ENCODE measurements around the gene DSCAML1. TPM values are rescaled to one million over a fixed set of nuclear protein-coding genes. Genes with fewer than 3 reads are reported as not detected.

Gene DSCAML1
- total and polyA plus RNA-seq, 10 of the 15 experiments (the other 5 are each of a cell fraction or from before 2014, with no cell fraction given) = 0.03 to 0.18 (median 0.06) TPM; not detected in 1

DNA sequence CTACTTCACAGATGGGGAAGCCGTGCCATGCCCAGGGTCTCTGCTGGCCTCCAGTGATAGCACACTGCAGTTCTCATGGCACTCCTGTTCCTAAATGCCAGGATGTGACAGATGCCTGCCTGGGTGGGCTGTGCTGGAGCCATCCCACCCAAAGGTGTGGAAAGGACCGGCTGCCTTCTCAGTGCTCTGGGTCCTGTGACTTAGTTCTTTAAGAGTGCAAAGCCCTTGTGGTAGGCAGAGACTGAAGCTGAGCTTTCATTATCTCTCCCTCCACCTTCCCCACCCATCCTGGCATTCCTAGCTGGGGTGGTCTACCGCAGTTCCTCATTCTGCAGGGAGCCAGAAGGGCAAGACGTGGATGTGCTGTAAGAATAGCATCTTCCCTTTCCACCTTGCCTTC lies 319.3 kb downstream of the DSCAML1 start:
- H3K9me3 ChIP-seq (replicated peaks; ENCODE audit: control insufficient read depth, insufficient read depth, low read length) = no peaks in the 10 kb centered on the region
- POLR2A ChIA-PET = no interaction called here
- no peaks in the 10 kb centered on the region for H3K36me3 ChIP-seq (ENCODE audit: control insufficient read depth in 2 of 2, insufficient read depth in 2 of 2, low read length in 1 of 2)
- WGBS (ENCODE audit: insufficient coverage, insufficient replicate concordance, low lambda C conversion rate, missing lambda C conversion rate) = 11% methylated on average over 4 of the region's 4 CpGs
- H2AFZ ChIP-seq (ENCODE audit: control insufficient read depth, low read depth, low read length) = no peak overlapping the region
- no peak overlapping the region for H3K9ac ChIP-seq (ENCODE audit: control insufficient read depth, insufficient read depth, low read length)
- H3K27ac ChIP-seq (ENCODE audit: control insufficient read depth, insufficient read depth) = no peak overlapping the region
- BruUV-seq (replicated peaks) = no TSS peak
- RAD21 ChIA-PET (ENCODE audit: unreplicated experiment) = interaction anchor here (1.7 kb wide), 1 partner anchor 21 kb away, joined by 9 read pairs; no protein-coding TSS in a partner anchor
- no peaks in the 10 kb centered on the region for H3K4me1 ChIP-seq (ENCODE audit: control insufficient read depth, insufficient read depth, low read length)
- SMC1A ChIA-PET (ENCODE audit: uncharacterized antibody, unreplicated experiment) = interaction anchor here (1.5 kb wide), 1 partner anchor 71 kb away, joined by 3 read pairs; no protein-coding TSS in a partner anchor
- DNase-seq (ENCODE audit: low read depth, low spot score) (no peak), FAIRE-seq (no peak), ATAC-seq (no peak)
- H3K4me2 ChIP-seq (ENCODE audit: control insufficient read depth, insufficient read depth) = no peak overlapping the region
- H3K79me2 ChIP-seq (ENCODE audit: control insufficient read depth, insufficient read depth, low read length) = no peaks in the 10 kb centered on the region
- in situ Hi-C loops (cut with MboI) (no loop called here), intact Hi-C loops (cut with micrococcal nuclease; ENCODE audit: unreplicated experiment) (loop anchor here (2.0 kb wide), 1 partner anchor 51 kb away; no protein-coding TSS in a partner anchor)
- no peaks in the 10 kb centered on the region; a peak in 1 of 4 replicates for H3K27me3 ChIP-seq (replicated peaks in 1 of 2; ENCODE audit: control insufficient read depth in 2 of 2, insufficient read depth in 2 of 2, low read length in 1 of 2)
- CTCF ChIA-PET = interaction anchor here (1.4 to 4.7 kb wide), 2 partner anchors 52 to 143 kb away, joined by 4 to 65 read pairs; no protein-coding TSS in a partner anchor
- no peak for TF ChIP-seq FOXM1 (IDR thresholded peaks at IDR 0.05; ENCODE audit: low read depth, low read length)
- TF ChIP-seq SRF (IDR thresholded peaks at IDR 0.05; ENCODE audit: low read depth in 2 of 2, low read length in 2 of 2) = no peak
- TF ChIP-seq CEBPZ (IDR thresholded peaks at IDR 0.05; ENCODE audit: low read depth, low read length) = no peak
- TF ChIP-seq, protein P1, sequence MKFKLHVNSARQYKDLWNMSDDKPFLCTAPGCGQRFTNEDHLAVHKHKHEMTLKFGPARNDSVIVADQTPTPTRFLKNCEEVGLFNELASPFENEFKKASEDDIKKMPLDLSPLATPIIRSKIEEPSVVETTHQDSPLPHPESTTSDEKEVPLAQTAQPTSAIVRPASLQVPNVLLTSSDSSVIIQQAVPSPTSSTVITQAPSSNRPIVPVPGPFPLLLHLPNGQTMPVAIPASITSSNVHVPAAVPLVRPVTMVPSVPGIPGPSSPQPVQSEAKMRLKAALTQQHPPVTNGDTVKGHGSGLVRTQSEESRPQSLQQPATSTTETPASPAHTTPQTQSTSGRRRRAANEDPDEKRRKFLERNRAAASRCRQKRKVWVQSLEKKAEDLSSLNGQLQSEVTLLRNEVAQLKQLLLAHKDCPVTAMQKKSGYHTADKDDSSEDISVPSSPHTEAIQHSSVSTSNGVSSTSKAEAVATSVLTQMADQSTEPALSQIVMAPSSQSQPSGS (IDR thresholded peaks at IDR 0.05; ENCODE audit: low read length) = no peak
- no peak overlapping the region for H3K4me3 ChIP-seq
- H4K20me1 ChIP-seq (ENCODE audit: control insufficient read depth, insufficient read depth) = no peaks in the 10 kb centered on the region

All from GM12878 (cell line).